Measurements from ENCODE around the gene PSMB3. TPM values are rescaled to one million over a fixed set of nuclear protein-coding genes. Genes with fewer than 3 reads are reported as not detected.

PSMB3 gene
- total RNA-seq, 1 experiment from 2014 or later: 233 TPM

GRCh38 chr17:38716368-38717005 lies 36.1 kb upstream of the PSMB3 start:
- Histone ChIP-seq H3K9me3 (ENCODE audit: control insufficient read depth, insufficient read depth, low read depth, low read length) (no peaks in the 10 kb centered on the region), H3K36me3 (ENCODE audit: control insufficient read depth, insufficient read depth, low read length) (no peaks in the 10 kb centered on the region), H3K27me3 (ENCODE audit: control insufficient read depth, insufficient read depth, low read length) (no peaks in the 10 kb centered on the region), H3K4me3 (ENCODE audit: low read depth in 2 of 2, low read length in 2 of 2) (no peak overlapping the region), H3K4me1 (ENCODE audit: control insufficient read depth, insufficient read depth, low read length) (no peaks in the 10 kb centered on the region), H3K27ac (ENCODE audit: low read length) (no peak overlapping the region)
- POLR2A ChIA-PET: interaction anchor here (0.6 kb wide), 1 partner anchor 258 kb away, joined by 9 read pairs; no protein-coding TSS in a partner anchor
- CTCF ChIA-PET: no interaction called here
- intact Hi-C loops (cut with micrococcal nuclease; ENCODE audit: unreplicated experiment) (no loop called here), in situ Hi-C loops (cut with HindIII; ENCODE audit: low pct_unique_long_range_greater_than_20kb, low sequenced_read_pairs) (no loop called here)
- no peak for DNase-seq (ENCODE audit: low read depth, low spot score)
- ATAC-seq: no peak
- no peak for TF ChIP-seq TCF7L2 (IDR thresholded peaks at IDR 0.05; ENCODE audit: low read depth, low read length)
- TF ChIP-seq, protein P1, sequence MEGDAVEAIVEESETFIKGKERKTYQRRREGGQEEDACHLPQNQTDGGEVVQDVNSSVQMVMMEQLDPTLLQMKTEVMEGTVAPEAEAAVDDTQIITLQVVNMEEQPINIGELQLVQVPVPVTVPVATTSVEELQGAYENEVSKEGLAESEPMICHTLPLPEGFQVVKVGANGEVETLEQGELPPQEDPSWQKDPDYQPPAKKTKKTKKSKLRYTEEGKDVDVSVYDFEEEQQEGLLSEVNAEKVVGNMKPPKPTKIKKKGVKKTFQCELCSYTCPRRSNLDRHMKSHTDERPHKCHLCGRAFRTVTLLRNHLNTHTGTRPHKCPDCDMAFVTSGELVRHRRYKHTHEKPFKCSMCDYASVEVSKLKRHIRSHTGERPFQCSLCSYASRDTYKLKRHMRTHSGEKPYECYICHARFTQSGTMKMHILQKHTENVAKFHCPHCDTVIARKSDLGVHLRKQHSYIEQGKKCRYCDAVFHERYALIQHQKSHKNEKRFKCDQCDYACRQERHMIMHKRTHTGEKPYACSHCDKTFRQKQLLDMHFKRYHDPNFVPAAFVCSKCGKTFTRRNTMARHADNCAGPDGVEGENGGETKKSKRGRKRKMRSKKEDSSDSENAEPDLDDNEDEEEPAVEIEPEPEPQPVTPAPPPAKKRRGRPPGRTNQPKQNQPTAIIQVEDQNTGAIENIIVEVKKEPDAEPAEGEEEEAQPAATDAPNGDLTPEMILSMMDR (IDR thresholded peaks at IDR 0.05): no peak
- TF ChIP-seq, protein P2, sequence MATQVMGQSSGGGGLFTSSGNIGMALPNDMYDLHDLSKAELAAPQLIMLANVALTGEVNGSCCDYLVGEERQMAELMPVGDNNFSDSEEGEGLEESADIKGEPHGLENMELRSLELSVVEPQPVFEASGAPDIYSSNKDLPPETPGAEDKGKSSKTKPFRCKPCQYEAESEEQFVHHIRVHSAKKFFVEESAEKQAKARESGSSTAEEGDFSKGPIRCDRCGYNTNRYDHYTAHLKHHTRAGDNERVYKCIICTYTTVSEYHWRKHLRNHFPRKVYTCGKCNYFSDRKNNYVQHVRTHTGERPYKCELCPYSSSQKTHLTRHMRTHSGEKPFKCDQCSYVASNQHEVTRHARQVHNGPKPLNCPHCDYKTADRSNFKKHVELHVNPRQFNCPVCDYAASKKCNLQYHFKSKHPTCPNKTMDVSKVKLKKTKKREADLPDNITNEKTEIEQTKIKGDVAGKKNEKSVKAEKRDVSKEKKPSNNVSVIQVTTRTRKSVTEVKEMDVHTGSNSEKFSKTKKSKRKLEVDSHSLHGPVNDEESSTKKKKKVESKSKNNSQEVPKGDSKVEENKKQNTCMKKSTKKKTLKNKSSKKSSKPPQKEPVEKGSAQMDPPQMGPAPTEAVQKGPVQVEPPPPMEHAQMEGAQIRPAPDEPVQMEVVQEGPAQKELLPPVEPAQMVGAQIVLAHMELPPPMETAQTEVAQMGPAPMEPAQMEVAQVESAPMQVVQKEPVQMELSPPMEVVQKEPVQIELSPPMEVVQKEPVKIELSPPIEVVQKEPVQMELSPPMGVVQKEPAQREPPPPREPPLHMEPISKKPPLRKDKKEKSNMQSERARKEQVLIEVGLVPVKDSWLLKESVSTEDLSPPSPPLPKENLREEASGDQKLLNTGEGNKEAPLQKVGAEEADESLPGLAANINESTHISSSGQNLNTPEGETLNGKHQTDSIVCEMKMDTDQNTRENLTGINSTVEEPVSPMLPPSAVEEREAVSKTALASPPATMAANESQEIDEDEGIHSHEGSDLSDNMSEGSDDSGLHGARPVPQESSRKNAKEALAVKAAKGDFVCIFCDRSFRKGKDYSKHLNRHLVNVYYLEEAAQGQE (IDR thresholded peaks at IDR 0.05; ENCODE audit: insufficient read depth in 1 of 2, low read depth in 2 of 2, low read length in 1 of 2): no peak
- TF ChIP-seq SIN3A (IDR thresholded peaks at IDR 0.05; ENCODE audit: borderline replicate concordance, insufficient read depth, low read depth, low read length): no peak
- TF ChIP-seq POLR2AphosphoS5 (IDR thresholded peaks at IDR 0.05; ENCODE audit: low read depth, low read length): no peak
- BruUV-seq (replicated peaks): no TSS peak

- CTCF ChIA-PET: interaction anchor here (0.5 kb wide), 1 partner anchor 39 kb away, joined by 3 read pairs; no protein-coding TSS in a partner anchor
- Histone ChIP-seq H3K4me1 (ENCODE audit: control insufficient read depth, insufficient read depth, low read length) (no peaks in the 10 kb centered on the region), H3K9me3 (ENCODE audit: control insufficient read depth, insufficient read depth, low read depth, low read length) (no peaks in the 10 kb centered on the region), H3K27me3 (ENCODE audit: control insufficient read depth, insufficient read depth, low read length) (no peaks in the 10 kb centered on the region), H3K4me3 (ENCODE audit: low read depth in 2 of 2, low read length in 2 of 2) (no peak overlapping the region), H3K27ac (ENCODE audit: low read length) (no peak overlapping the region), H3K36me3 (ENCODE audit: control insufficient read depth, insufficient read depth, low read length) (no peaks in the 10 kb centered on the region)
- TF ChIP-seq, protein P2 (IDR thresholded peaks at IDR 0.05; ENCODE audit: insufficient read depth in 1 of 2, low read depth in 2 of 2, low read length in 1 of 2): no peak
- TF ChIP-seq SIN3A (IDR thresholded peaks at IDR 0.05; ENCODE audit: borderline replicate concordance, insufficient read depth, low read depth, low read length) (no peak), POLR2AphosphoS5 (IDR thresholded peaks at IDR 0.05; ENCODE audit: low read depth, low read length) (no peak), TCF7L2 (IDR thresholded peaks at IDR 0.05; ENCODE audit: low read depth, low read length) (no peak)
- TF ChIP-seq, protein P1 (IDR thresholded peaks at IDR 0.05): no peak
- in situ Hi-C loops (cut with HindIII; ENCODE audit: low pct_unique_long_range_greater_than_20kb, low sequenced_read_pairs): no loop called here
- intact Hi-C loops (cut with micrococcal nuclease; ENCODE audit: unreplicated experiment): no loop called here
- POLR2A ChIA-PET: interaction anchor here (0.6 kb wide), 1 partner anchor 257 kb away, joined by 9 read pairs; no protein-coding TSS in a partner anchor
- DNase-seq (ENCODE audit: low read depth, low spot score) (no peak), ATAC-seq (no peak)
- BruUV-seq (replicated peaks): no TSS peak
These were observed 35.3 kb upstream of the PSMB3 start for GRCh38 chr17:38717139-38717745.
